Activated CD4-positive, alpha-beta T cell treated with anti-CD3 and anti-CD28 coated beads, Interleukin-2, Interleukin-6, amounts not matched to agents 100 ng/mL and 50 ng/mL, durations not matched to agents 16 hours and 8 hours (primary cell): ENCODE results near the gene TUBGCP3.
"Not testable (repeated sequence)": the region's sequence is repeated elsewhere in the genome, so short reads cannot be mapped to it uniquely, and the experiment has no call there.

Experiments used
- DNase-seq: peaks from one replicate; pipeline ENCODE4 v3.0.0-alpha.2; 2020

The TUBGCP3 gene

DNA sequence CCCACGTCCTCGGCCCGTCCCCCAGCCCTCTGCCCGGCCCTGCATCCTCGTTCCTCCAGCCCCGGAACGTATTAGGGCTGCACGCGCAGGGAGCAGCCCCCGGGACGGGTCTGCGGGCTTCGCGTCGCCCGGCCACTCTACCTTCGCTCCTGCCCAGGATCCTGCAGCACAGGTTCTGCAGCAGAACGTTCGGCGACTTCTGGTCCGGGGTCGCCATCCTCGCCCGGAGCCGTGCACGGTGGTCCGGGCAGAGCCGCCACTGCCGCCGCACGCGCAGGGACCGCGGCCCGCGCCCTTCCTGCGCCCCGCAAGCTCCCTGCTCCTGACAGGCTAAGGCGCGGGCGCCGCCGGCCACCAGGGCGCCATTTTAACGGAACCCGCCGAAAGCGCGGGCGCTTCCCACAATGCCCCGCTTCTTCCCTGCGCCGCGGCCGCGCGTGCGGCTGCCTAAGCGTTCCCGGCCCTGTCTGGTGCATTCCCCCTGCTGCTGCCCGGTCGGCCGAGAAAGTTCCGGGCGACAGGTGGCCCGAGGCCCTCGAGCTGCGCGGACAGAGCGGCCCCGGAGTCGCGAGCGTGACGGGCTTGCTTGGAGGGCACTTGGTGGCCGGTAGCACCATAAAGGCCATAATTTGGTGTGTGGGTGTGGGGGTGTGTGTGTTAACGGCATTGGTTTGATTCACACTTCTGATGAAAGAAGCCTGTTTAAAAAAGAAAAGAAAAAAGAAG lies at the start of gene TUBGCP3:
Gene TUBGCP3 (minus strand): TSS at position 390 of the 726 bp plus-strand sequence. CDS start 173 bp downstream, at position 217.
- DNase-seq = peak; percentile 91

- DNase-seq = no peak
Observed at GRCh38 chr13:112637017-112637801, 49.3 kb upstream of the TUBGCP3 start.

GRCh38 chr13:112636401-112636975 lies 48.5 kb upstream of the TUBGCP3 start:
- no peak for DNase-seq

- no peak for DNase-seq
Observed at GRCh38 chr13:112635323-112635722, 47.4 kb upstream of the TUBGCP3 start.

GRCh38 chr13:112634102-112634501 lies 46.1 kb upstream of the TUBGCP3 start:
- DNase-seq = no peak

DNA sequence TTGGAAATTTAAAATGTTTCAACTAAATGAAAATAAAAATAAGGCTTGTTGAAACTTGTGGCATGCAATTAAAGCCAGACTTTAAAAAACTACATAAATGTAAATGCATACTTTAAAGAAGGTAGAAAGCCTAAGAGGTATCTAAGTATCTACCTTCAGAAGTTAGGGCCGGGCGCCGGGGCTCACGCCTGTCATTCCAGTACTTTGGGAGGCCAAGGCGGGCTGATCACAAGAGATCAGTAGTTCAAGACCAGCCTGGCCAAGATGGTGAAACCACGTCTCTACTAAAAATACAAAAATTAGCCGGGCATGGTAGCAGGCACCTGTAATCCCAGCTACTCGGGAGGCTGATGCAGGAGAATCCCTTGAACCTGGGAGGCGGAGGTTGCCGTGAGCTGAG lies 42.3 kb upstream of the TUBGCP3 start:
- DNase-seq = not testable (repeated sequence)

DNA sequence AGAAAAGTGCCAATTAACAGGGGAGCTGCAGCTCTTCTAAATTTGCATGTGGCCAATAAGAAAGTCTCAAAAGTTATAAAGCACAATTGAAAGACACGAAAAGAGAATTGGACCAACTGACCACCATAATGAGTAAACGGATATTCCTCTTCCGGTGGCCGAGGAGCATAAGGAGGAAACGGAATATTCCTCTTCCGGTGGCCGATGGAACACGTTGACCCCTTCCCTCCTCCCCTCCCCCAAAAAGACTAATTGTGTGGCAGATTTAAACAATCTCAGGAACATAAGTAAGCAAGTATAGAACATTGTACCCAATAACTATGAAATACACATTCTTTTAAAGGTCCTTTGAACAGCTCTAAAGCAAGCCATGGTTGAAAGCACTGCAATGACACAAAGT lies 41.2 kb upstream of the TUBGCP3 start:
- DNase-seq = no peak

DNA sequence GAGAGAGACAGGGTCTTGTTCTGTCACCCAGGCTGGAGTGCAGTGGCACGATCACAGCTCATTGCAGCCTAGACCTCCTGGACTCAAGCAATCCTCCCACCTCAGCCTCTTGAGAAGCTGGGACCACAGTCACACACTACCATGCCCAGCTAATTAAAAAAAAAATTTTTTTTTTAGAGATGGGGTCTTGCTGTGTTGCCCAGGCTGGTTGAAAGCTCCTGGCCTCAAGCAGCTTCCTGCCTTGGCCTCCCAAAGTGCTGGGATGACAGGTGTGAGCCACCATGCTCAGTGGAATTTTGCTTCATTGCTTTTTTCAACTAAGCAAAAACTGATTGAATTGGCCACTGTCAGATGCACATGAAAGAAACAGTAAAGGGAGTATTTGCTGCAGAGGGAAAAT lies 39.7 kb upstream of the TUBGCP3 start:
- not testable (repeated sequence) for DNase-seq

GRCh38 chr13:112627161-112627560 lies 39.2 kb upstream of the TUBGCP3 start:
- no peak for DNase-seq

DNA sequence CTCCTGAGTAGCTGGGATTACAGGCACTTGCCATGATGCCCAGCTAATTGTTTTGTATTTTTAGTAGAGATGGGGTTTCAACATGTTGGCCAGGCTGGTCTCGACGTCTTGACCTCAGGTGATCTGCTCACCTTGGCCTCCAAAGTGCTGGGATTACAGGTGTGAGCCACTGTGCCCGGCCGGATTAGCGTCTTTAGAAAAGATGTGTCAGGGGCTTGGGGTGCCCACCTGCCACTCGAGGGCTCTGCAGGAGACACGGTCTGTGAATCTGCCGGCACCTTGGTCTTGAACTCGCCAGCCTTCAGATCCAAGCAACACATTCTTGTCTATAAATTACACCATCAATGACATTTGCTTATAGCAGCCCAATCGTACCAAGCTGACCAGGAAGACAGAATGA lies 38.8 kb upstream of the TUBGCP3 start:
- DNase-seq = no peak

DNA sequence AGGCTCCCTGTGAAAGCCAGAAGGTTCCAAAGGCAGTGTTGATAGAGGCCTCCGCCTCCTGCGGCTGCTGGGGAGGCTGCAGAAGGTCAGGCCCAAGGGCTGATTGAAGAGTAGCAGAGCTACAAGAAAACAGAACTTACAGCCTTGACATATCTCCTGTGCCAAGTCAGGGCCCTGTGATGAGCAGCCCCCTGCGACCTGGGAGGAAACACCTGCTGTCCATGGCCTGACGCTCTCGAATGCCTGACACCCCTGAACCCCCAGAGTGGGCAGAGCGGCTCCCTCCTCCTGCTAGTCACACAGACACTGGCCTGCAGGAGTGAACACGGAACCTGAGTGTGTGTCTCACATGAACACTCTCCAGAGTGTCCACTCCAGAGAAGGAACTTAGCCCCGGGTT lies 38.2 kb upstream of the TUBGCP3 start:
- DNase-seq = no peak

DNA sequence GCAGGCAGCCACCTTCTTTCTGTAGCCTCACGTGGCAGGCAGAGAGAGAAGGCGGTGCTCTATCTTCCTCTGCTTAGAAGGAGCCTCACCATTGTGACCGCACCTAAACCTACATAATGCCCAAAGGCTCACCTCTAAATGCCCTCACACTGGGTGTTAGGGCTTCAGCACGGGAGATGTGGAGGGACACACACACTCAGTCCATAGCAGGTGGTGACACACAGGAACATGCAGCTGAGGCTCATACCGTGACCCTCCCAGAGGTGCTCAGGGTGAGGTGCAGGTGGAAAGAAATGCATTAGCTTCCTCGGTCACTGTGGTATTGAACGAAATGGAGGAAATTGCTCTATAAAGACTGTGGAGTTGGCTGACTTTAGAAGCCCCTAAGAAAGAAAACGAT lies 37.7 kb upstream of the TUBGCP3 start:
- no peak for DNase-seq

DNA sequence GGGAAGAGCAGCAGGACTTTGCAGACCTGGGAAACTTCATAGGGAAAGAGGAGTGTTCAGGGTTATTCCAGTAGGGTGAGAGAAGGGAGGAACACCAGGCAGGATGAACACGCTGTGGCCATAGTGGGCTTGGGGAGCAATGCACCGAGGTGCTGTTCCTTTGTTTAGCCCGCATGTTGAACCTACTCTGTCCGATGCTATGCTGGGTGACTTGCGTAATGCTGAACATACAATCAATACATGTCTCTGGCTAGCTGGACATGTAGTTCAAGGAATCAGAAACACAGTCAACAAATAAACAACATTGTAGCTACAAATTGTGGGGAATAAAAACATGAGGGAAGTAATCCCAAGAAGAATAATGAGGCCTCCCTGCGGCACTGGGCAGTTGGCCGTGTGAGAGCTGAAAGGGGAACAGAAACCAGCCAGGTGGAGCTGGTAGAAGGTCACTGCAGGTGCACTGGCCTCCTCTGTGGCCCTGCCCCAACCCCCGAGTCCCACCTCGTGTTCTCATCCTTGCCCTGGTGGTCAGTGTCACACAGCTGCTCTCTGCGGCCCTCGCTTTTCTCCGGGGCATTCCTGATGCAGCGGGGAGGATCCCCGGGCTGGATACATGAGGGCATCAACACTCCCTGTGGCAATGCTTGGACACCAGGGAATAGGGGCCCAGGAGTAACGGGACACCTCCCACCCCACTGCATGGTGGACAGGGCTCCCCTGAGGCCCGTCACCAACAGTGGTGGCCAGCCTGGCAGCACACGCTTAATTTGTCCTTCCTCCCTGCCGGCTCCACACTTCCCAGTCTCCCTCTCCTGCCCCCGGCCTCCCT lies 36.9 kb upstream of the TUBGCP3 start:
- no peak for DNase-seq

- no peak for DNase-seq
Observed at GRCh38 chr13:112624040-112624439, 36.1 kb upstream of the TUBGCP3 start.

GRCh38 chr13:112623051-112623711 lies 35.2 kb upstream of the TUBGCP3 start:
- no peak for DNase-seq

GRCh38 chr13:112622375-112622774 lies 34.4 kb upstream of the TUBGCP3 start:
- no peak for DNase-seq

DNA sequence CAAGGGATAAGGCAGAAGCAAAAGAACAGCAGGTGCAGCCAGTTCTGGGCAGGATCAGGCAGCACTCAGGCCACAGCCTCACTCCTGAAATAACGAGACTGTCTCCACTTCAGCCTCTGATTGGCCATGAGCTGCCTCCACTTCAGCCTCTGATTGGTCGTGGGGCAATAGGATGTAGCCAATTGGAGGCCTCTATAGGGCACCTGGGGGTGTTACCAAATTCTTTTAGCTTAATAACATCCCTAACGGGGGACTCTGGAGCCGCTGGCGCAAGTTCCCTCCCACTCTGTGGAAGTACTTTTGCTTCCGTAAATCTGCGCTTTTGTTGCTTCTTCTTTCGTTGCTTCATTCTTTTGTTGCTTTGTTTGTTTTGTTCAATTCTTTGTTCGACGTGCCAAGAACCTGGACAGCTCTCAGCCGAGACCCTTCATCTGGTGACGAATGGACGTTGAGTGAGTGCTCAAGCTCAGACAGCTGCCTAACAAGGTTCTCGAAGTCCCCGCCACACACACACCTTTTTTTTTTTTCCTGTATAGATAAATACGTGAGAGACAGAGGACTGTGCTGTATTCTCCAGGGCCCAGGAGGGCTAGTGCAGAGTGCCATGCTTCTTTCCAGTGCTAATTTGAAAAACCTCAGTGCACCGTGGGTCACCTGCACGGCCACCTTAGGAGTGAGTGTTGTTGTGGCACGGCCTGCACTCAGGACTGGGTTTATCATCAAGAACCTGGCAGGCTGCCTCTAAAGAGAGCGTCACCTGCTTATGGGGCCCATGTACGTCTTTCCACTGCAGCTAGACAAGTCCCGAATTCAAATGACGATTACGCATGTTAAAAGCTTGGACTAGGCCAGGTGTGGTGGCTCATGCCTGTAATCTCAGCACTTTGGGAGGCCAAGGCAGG lies 32.0 kb upstream of the TUBGCP3 start:
- peak; percentile 7 for DNase-seq

DNA sequence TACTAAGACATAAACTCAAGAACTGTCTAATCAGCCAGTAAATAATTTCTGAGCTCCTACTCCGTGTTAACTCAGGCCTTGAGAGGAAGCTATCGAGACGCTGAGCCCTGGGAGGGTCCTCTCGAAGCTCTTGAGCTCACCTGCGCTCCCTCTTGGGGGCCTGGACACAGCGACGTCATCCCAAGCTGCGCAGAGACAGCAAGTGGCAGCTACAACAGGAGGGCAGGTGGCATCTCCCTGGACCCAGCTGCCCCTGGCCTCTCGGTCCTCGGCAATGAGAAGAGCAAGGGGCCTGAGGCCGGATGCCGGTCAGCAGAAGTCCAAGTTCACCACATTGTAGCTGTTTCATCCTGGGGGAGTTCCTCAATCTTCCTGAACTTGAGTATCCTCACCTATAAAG lies 30.5 kb upstream of the TUBGCP3 start:
- no peak for DNase-seq

GRCh38 chr13:112617754-112618375 lies 29.9 kb upstream of the TUBGCP3 start:
- no peak for DNase-seq

- DNase-seq = peak; percentile 38
Observed at GRCh38 chr13:112616586-112617362, 28.8 kb upstream of the TUBGCP3 start.
